GM12878 (cell line): ENCODE results near the gene CEP295NL. TPM values are rescaled to one million over a fixed set of nuclear protein-coding genes. Genes with fewer than 3 reads are reported as not detected.

ENCODE experiments used
- ATAC-seq: fragments of 200-7000 bp; cut with Tn5 transposase; 3 replicates; pipeline ENCODE4 v1.9.1; 2020; ENCODE audit warnings: mild to moderate bottlenecking, moderate library complexity
- BruUV-seq: library from RNA; stranded (reverse); fragments of 400-500 nt; replicated peaks from 2 replicates; lab custom pipeline; 2021; lab: Mats Ljungman, UMichigan
- CTCF ChIA-PET: fragments of 300-600 bp; sonication (Branson Sonifier 250); formaldehyde crosslinking; extraction: SDS; loops from one replicate; lab custom pipeline; 2021; ENCODE audit warnings: inconsistent platforms; lab: Yijun Ruan, JAX
- POLR2A ChIA-PET: fragments of 350-600 bp; formaldehyde crosslinking; extraction: SDS; loops from one replicate; lab custom pipeline; 2021; ENCODE audit warnings: inconsistent platforms; lab: Charles Lee
- RAD21 ChIA-PET: fragments of 300-600 bp; sonication (Branson Sonifier 250); formaldehyde crosslinking; loops from one replicate; lab custom pipeline; 2023; ENCODE audit warnings: antibody characterized with exemption; ENCODE audit not compliant: unreplicated experiment; lab: Charles Lee
- SMC1A ChIA-PET: fragments of 300-600 bp; sonication (Branson Sonifier 250); formaldehyde crosslinking; loops from one replicate; lab custom pipeline; 2023; ENCODE audit not compliant: unreplicated experiment, uncharacterized antibody; lab: Charles Lee
- DNase-seq: peaks from one replicate; pipeline ENCODE4 v3.0.0-alpha.2; 2011; ENCODE audit warnings: low read depth, low spot score
- FAIRE-seq: peaks from 3 replicates; lab custom pipeline; 2011; peaks lifted over from hg19 to GRCh38; lab: Jason Lieb, UNC
- H2AFZ ChIP-seq: 2 replicates; pipeline ENCODE4 v1.6.0; 2011; ENCODE audit warnings: low read depth, low read length, control low read depth; ENCODE audit not compliant: control insufficient read depth
- H3K27ac ChIP-seq: 2 replicates; pipeline ENCODE4 v1.5.1; 2011; ENCODE audit warnings: control low read depth; ENCODE audit not compliant: control insufficient read depth, insufficient read depth
- H3K27me3 ChIP-seq, 2 experiments: replicated peaks in 1 of 2; 2 replicates each; pipeline versions ENCODE4 v1.6.0 to v1.6.1; 2011; ENCODE audit warnings: low read length in 1 of 2; ENCODE audit not compliant: control insufficient read depth in 2 of 2, insufficient read depth in 2 of 2
- H3K36me3 ChIP-seq, 2 experiments: 2 replicates each; pipeline ENCODE4 v1.5.1; 2011; ENCODE audit warnings: low read length in 1 of 2; ENCODE audit not compliant: control insufficient read depth in 2 of 2, insufficient read depth in 2 of 2
- H3K4me1 ChIP-seq: 2 replicates; pipeline ENCODE4 v1.6.1; 2011; ENCODE audit warnings: mild to moderate bottlenecking, low read length, moderate library complexity, mixed read lengths; ENCODE audit not compliant: control insufficient read depth, insufficient read depth
- H3K4me2 ChIP-seq: 2 replicates; pipeline ENCODE4 v1.6.0; 2011; ENCODE audit warnings: control low read depth; ENCODE audit not compliant: control insufficient read depth, insufficient read depth
- H3K4me3 ChIP-seq: fragments of 200-600 bp; sonication (generic); 2 replicates; pipeline ENCODE4 v1.5.1; 2016
- H3K79me2 ChIP-seq: 2 replicates; pipeline ENCODE4 v1.6.0; 2011; ENCODE audit warnings: low read length; ENCODE audit not compliant: control insufficient read depth, insufficient read depth
- H3K9ac ChIP-seq: 2 replicates; pipeline ENCODE4 v1.8.0; 2011; ENCODE audit warnings: low read length, control low read depth, mixed read lengths; ENCODE audit not compliant: control insufficient read depth, insufficient read depth
- H3K9me3 ChIP-seq: replicated peaks from 3 replicates; pipeline ENCODE4 v1.5.1; 2011; ENCODE audit warnings: mild to moderate bottlenecking, low read length; ENCODE audit not compliant: control insufficient read depth, insufficient read depth
- H4K20me1 ChIP-seq: 2 replicates; pipeline ENCODE4 v1.6.0; 2011; ENCODE audit not compliant: control insufficient read depth, insufficient read depth
- ATF2 ChIP-seq: IDR thresholded peaks from 2 replicates; pipeline ENCODE4 v1.6.1; 2012; ENCODE audit warnings: low read length, inconsistent platforms
- CUX1 ChIP-seq: IDR thresholded peaks from 2 replicates; pipeline ENCODE4 v1.6.1; 2012; ENCODE audit warnings: improper control_type of control experiment, low read depth, low read length; ENCODE audit not compliant: insufficient replicate concordance
- DPF2 ChIP-seq: fragments of 450-650 bp; IDR thresholded peaks from 2 replicates; pipeline ENCODE4 v1.6.1; 2017; ENCODE audit warnings: mild to moderate bottlenecking
- JUNB ChIP-seq: IDR thresholded peaks from 2 replicates; pipeline ENCODE4 v1.6.1; 2016; ENCODE audit warnings: antibody characterized with exemption, mild to moderate bottlenecking
- NBN ChIP-seq: fragments of 450-650 bp; IDR thresholded peaks from 2 replicates; pipeline ENCODE4 v1.6.1; 2016
- NR2F1 ChIP-seq: fragments of 450-650 bp; conservative IDR thresholded peaks from 2 replicates; pipeline ENCODE4 v1.6.1; 2017; ENCODE audit warnings: mild to moderate bottlenecking
- POLR2AphosphoS2 ChIP-seq: IDR thresholded peaks from 2 replicates; pipeline ENCODE4 v1.6.1; 2011; ENCODE audit warnings: low read depth, mild to moderate bottlenecking, low read length, improper control_type of control experiment, moderate library complexity
- RAD21 ChIP-seq: IDR thresholded peaks from 2 replicates; pipeline ENCODE4 v1.6.1; 2011; ENCODE audit warnings: mild to moderate bottlenecking, low read depth, low read length, moderate library complexity; ENCODE audit not compliant: insufficient read depth
- USF1 ChIP-seq: IDR thresholded peaks from 2 replicates; pipeline ENCODE4 v1.6.1; 2011; ENCODE audit warnings: borderline replicate concordance, low read depth, mild to moderate bottlenecking, moderate library complexity, mixed read lengths, low read length; ENCODE audit not compliant: insufficient read depth; ENCODE audit errors: extremely low read length
- YBX1 ChIP-seq: fragments of 450-650 bp; IDR thresholded peaks from 2 replicates; pipeline ENCODE4 v1.6.1; 2016; ENCODE audit warnings: antibody characterized with exemption
- ZBTB11 ChIP-seq: fragments of 450-650 bp; formaldehyde crosslinking; IDR thresholded peaks from 2 replicates; pipeline ENCODE4 v1.5.0; 2022; ENCODE audit warnings: mild to moderate bottlenecking, missing genetic modification characterization
- ZBTB33 ChIP-seq: fragments of 450-650 bp; IDR thresholded peaks from 2 replicates; pipeline ENCODE4 v1.6.1; 2017; ENCODE audit warnings: mild to moderate bottlenecking
- WGBS: methylation state at CpG from one replicate; pipeline ENCODE4 v1.1.6; 2016; ENCODE audit warnings: low lambda C conversion rate; ENCODE audit not compliant: insufficient replicate concordance, insufficient coverage; ENCODE audit errors: missing lambda C conversion rate; 5-methylcytosine and 5-hydroxymethylcytosine counted together
- in situ Hi-C: fragments of 300-500 bp; cut with MboI; formaldehyde crosslinking; loops from 9 replicates; pipeline ENCODE4 v1.14.3; 2018; ENCODE audit warnings: mixed read lengths
- intact Hi-C: fragments of 100-400 bp; cut with micrococcal nuclease; formaldehyde crosslinking; loops from one replicate; pipeline ENCODE4 v1.14.2; 2022; ENCODE audit not compliant: unreplicated experiment
- polyA plus RNA-seq, 11 experiments: library from polyadenylated mRNA; depleted of rRNA in 4 of 11; unstranded in 6 of 11; stranded (reverse) in 5 of 11; fragments of >200 nt; fragmentation: Nextera tagmentation in 4 of 11; fragmentation: Illumina TruSeq in 1 of 11; extraction: Ambion mirVana in 4 of 11; extraction: Trizol in 1 of 11; gene quantifications; 1 replicate in 1 of 11; 2 replicates in 10 of 11; pipeline versions ENCODE4 v1.2.1 to v1.2.3, GENCODE V29; 2011 to 2016; ENCODE audit warnings: inconsistent platforms in 2 of 11, missing spikeins in 2 of 11, low read depth in 1 of 11
- total RNA-seq, 4 experiments: library from RNA; depleted of rRNA in 3 of 4; stranded (reverse); fragments of >200 nt in 3 of 4; fragmentation: Illumina TruSeq in 1 of 4; extraction: Trizol in 1 of 4; gene quantifications; 2 replicates each; pipeline versions ENCODE4 v1.2.1 to v1.2.3, GENCODE V29; 2013 to 2021

CEP295NL gene
- total and polyA plus RNA-seq, 10 of the 15 experiments (the other 5 are each of a cell fraction or from before 2014, with no cell fraction given): not detected

- CTCF ChIA-PET: interaction anchor here (0.6 kb wide), 1 partner anchor 1337 kb away, joined by 3 read pairs; no protein-coding TSS in a partner anchor
- 21% methylated on average over 10 of the region's 10 CpGs for WGBS
- RAD21 ChIA-PET: no interaction called here
- no peak for TF ChIP-seq ZBTB33
- TF ChIP-seq NR2F1: no peak
- TF ChIP-seq ATF2: no peak
- no peak for TF ChIP-seq CUX1
- TF ChIP-seq POLR2AphosphoS2: no peak
- no peak for TF ChIP-seq YBX1
- TF ChIP-seq NBN: no peak
- no peak for TF ChIP-seq JUNB
- no peak for TF ChIP-seq DPF2
- TF ChIP-seq RAD21: no peak
- TF ChIP-seq USF1: no peak
- no peak for TF ChIP-seq ZBTB11
Observed at GRCh38 chr17:78901806-78902205, 1.2 kb downstream of the CEP295NL start.

More at GRCh38 chr17:78901806-78902205, 1.2 kb downstream of the CEP295NL start:
- Histone ChIP-seq H3K9me3 (no peaks in the 10 kb centered on the region), H3K4me2 (no peak overlapping the region), H3K27ac (no peak overlapping the region), H2AFZ (no peak overlapping the region), H3K9ac (no peak overlapping the region), H3K4me3 (no peak overlapping the region), H3K36me3 (no peaks in the 10 kb centered on the region), H3K79me2 (no peaks in the 10 kb centered on the region), H4K20me1 (no peaks in the 10 kb centered on the region), H3K4me1 (no peaks in the 10 kb centered on the region), H3K27me3 (0 out of 4 replicates have a peak, but pooled peaks cover 0 to 2% of the 10 kb centered on the region in 2 experiments)
- ChIA-PET POLR2A (no interaction called here), SMC1A (no interaction called here)
- intact Hi-C loops: no loop called here
- no TSS peak for BruUV-seq
- ATAC-seq (no peak), DNase-seq (no peak), FAIRE-seq (no peak)
- in situ Hi-C loops: no loop called here
